ENCODE measurements around the gene ZIM2.
"Not testable (repeated sequence)": the region's sequence is repeated elsewhere in the genome, so short reads cannot be mapped to it uniquely, and the experiment has no call there.

DNA sequence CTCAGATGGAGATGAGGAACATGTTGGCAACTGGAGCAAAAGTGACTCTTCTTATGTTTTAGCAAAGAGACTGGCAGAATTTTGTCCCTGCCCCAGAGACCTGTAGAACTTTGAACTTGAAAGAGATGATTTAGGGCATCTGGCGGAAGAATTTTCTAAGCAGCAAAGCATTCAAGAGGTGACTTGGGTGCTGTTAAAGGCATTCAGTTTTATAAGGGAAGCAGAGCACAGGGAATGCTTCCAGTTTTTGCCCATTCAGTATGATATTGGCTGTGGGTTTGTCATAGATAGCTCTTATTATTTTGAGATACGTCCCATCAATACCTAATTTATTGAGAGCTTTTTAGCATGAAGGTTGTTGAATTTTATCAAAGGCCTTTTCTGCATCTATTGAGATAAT is 11.8 kb upstream of the ZIM2 start:
- TF ChIP-seq, protein P1, sequence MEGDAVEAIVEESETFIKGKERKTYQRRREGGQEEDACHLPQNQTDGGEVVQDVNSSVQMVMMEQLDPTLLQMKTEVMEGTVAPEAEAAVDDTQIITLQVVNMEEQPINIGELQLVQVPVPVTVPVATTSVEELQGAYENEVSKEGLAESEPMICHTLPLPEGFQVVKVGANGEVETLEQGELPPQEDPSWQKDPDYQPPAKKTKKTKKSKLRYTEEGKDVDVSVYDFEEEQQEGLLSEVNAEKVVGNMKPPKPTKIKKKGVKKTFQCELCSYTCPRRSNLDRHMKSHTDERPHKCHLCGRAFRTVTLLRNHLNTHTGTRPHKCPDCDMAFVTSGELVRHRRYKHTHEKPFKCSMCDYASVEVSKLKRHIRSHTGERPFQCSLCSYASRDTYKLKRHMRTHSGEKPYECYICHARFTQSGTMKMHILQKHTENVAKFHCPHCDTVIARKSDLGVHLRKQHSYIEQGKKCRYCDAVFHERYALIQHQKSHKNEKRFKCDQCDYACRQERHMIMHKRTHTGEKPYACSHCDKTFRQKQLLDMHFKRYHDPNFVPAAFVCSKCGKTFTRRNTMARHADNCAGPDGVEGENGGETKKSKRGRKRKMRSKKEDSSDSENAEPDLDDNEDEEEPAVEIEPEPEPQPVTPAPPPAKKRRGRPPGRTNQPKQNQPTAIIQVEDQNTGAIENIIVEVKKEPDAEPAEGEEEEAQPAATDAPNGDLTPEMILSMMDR (conservative IDR thresholded peaks at IDR 0.05) = not testable (repeated sequence)
- not testable (repeated sequence) for TF ChIP-seq EZH2 (IDR thresholded peaks at IDR 0.05; ENCODE audit: low read depth)

All from PC-9 (cell line).